Skeletal muscle tissue (tissue), 4 donors: ENCODE results near the gene FBXO15. TPM values are rescaled to one million over a fixed set of nuclear protein-coding genes. Genes with fewer than 3 reads are reported as not detected.
A peak's percentile ranks its signal among the peaks of the same experiment; 100 is the strongest.

ENCODE experiments used
- H3K27ac ChIP-seq: one replicate; pipeline ENCODE4 v1.7.0; 2013; ENCODE audit warnings: mild to moderate bottlenecking, low read depth, low read length, inconsistent platforms
- H3K27me3 ChIP-seq, 3 donors: one replicate each; pipeline ENCODE4 v1.7.0; 2013; ENCODE audit warnings: low read length in 3 of 3; ENCODE audit not compliant: control insufficient read depth in 3 of 3, insufficient read depth in 3 of 3
- H3K36me3 ChIP-seq, 3 donors: one replicate each; pipeline ENCODE4 v1.7.0; 2013; ENCODE audit warnings: low read length in 3 of 3; ENCODE audit not compliant: control insufficient read depth in 3 of 3, insufficient read depth in 3 of 3
- H3K4me1 ChIP-seq, 3 donors: one replicate each; pipeline ENCODE4 v1.7.0; 2013; ENCODE audit warnings: low read length in 3 of 3, mild to moderate bottlenecking in 3 of 3; ENCODE audit not compliant: control insufficient read depth in 3 of 3, insufficient read depth in 3 of 3
- H3K4me3 ChIP-seq, 3 donors: one replicate each; pipeline ENCODE4 v1.7.0; 2013; ENCODE audit warnings: low read length in 3 of 3
- H3K9ac ChIP-seq, 3 donors: one replicate each; pipeline ENCODE4 v1.7.0; 2013; ENCODE audit warnings: low read length in 3 of 3, mild to moderate bottlenecking in 3 of 3, moderate library complexity in 2 of 3, low read depth in 1 of 3
- H3K9me3 ChIP-seq, 3 donors: one replicate each; pipeline ENCODE4 v1.7.0; 2013; ENCODE audit warnings: low read length in 3 of 3; ENCODE audit not compliant: control insufficient read depth in 3 of 3
- total RNA-seq: library from RNA; depleted of rRNA; stranded (reverse); fragments of >200 nt; gene quantifications from one replicate; pipeline ENCODE4 v1.2.3, GENCODE V29; 2014
- donor health status: Osteomylitis.

FBXO15 gene
- total RNA-seq, 1 donor from 2014 or later: 1.0 TPM

DNA sequence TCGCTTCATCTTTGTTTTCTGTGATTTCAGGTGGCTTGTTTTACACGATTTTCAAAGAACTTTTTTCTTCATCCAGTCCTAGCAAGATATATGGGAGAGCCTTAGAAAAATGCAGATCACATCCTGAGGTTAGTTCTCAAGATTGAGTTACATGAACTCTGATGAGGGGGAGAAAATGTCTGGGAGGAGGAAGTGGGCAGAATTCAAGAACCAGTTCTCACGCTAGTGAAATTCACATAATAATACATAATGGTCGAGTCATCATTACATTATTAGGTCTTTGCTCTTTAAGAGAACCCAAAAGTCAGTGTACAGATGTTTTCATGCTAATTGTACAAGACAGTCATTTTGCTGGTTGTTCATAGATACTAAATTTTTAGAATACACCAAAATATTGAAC is 7.6 kb upstream of the FBXO15 start:
- Histone ChIP-seq H3K36me3 (peaks cover 27 to 50% (median 45%) of the 10 kb centered on the region in 3 donors), H3K27me3 (no peaks in the 10 kb centered on the region), H3K4me1 (peaks cover 19 to 29% (median 27%) of the 10 kb centered on the region in 3 donors), H3K4me3 (no peak overlapping the region), H3K9ac (no peak overlapping the region), H3K9me3 (no peaks in the 10 kb centered on the region), H3K27ac (no peak overlapping the region)

DNA sequence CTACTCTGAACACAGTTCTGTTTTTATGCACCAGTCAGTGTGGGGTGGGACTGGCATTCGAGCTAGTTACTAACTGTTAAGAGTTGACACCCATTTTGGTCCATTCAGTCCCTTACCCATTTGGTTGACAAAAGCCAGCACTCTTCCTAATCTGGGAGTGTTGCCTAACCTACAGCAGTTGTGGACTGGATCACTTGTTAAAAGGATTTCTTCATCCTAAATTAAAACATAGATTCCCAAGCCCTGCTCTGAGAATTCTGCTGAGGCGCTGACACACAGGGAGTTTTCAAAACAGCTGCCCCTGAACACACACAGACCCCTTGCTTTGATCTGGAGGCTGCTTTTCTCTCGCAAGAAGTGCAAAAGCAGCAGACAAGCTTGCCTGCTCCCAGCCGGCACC is 7.1 kb upstream of the FBXO15 start:
- Histone ChIP-seq H3K4me1 (peaks cover 25 to 34% (median 32%) of the 10 kb centered on the region in 3 donors), H3K9ac (no peak overlapping the region), H3K36me3 (peaks cover 29 to 45% (median 43%) of the 10 kb centered on the region in 3 donors), H3K9me3 (no peaks in the 10 kb centered on the region), H3K27ac (no peak overlapping the region), H3K4me3 (no peak overlapping the region), H3K27me3 (no peaks in the 10 kb centered on the region)

GRCh38 chr18:74153793-74154192 is 6.2 kb upstream of the FBXO15 start:
- no peak overlapping the region for H3K9ac ChIP-seq
- H3K4me1 ChIP-seq: peaks cover 34 to 39% (median 37%) of the 10 kb centered on the region in 3 donors
- no peaks in the 10 kb centered on the region for H3K27me3 ChIP-seq
- H3K36me3 ChIP-seq: peaks cover 29 to 38% (median 36%) of the 10 kb centered on the region in 3 donors
- H3K9me3 ChIP-seq: no peaks in the 10 kb centered on the region
- no peak overlapping the region for H3K4me3 ChIP-seq
- H3K27ac ChIP-seq: no peak overlapping the region

GRCh38 chr18:74153377-74153776 is 5.7 kb upstream of the FBXO15 start:
- H3K4me1 ChIP-seq: peaks cover 36 to 43% (median 38%) of the 10 kb centered on the region in 3 donors
- H3K9ac ChIP-seq: no peak overlapping the region
- peaks cover 28 to 34% (median 33%) of the 10 kb centered on the region in 3 donors for H3K36me3 ChIP-seq
- H3K27ac ChIP-seq: no peak overlapping the region
- no peaks in the 10 kb centered on the region for H3K27me3 ChIP-seq
- no peaks in the 10 kb centered on the region for H3K9me3 ChIP-seq
- H3K4me3 ChIP-seq: no peak overlapping the region

GRCh38 chr18:74152857-74153256 is 5.2 kb upstream of the FBXO15 start:
- Histone ChIP-seq H3K27ac (no peak overlapping the region), H3K36me3 (peaks cover 25 to 30% (median 28%) of the 10 kb centered on the region in 3 donors), H3K27me3 (no peaks in the 10 kb centered on the region), H3K9ac (peak overlapping the region in 1 of 3 donors; percentile 47), H3K4me1 (peaks cover 36 to 43% (median 38%) of the 10 kb centered on the region in 3 donors), H3K4me3 (no peak overlapping the region), H3K9me3 (no peaks in the 10 kb centered on the region)

DNA sequence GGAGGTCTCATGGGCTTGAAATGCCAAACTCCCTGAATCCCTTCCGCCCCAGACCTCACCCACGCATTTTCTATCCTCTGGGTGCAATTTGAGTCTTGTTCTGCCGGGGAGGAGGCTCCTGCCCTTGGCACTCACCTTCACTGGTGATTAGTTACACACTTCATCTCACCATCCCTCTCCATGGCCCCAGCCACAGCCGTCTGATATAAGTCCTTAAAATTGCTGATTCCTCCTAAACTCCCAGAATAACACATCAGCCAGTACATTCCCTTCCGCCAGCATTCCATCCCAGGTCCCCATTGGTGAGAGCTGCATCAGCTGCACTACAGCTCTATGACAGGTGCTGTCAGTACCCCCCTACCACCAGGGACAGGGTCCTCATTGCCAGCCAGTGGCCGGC is 4.6 kb upstream of the FBXO15 start:
- Histone ChIP-seq H3K27me3 (no peaks in the 10 kb centered on the region), H3K9me3 (no peaks in the 10 kb centered on the region), H3K4me3 (no peak overlapping the region), H3K36me3 (peaks cover 24 to 28% (median 24%) of the 10 kb centered on the region in 3 donors), H3K4me1 (peaks cover 37 to 43% (median 41%) of the 10 kb centered on the region in 3 donors), H3K27ac (no peak overlapping the region), H3K9ac (peak overlapping the region in 1 of 3 donors; percentile 47)

GRCh38 chr18:74149878-74150277 is 2.2 kb upstream of the FBXO15 start:
- no peaks in the 10 kb centered on the region for H3K9me3 ChIP-seq
- peak overlapping the region; percentile 57 to 96 (median 75) for H3K4me3 ChIP-seq
- peak overlapping the region in 1 of 3 donors; percentile 70 for H3K9ac ChIP-seq
- peaks cover 40 to 48% (median 44%) of the 10 kb centered on the region in 3 donors for H3K4me1 ChIP-seq
- H3K27ac ChIP-seq: no peak overlapping the region
- H3K36me3 ChIP-seq: peaks cover 5 to 12% (median 11%) of the 10 kb centered on the region in 3 donors
- no peaks in the 10 kb centered on the region for H3K27me3 ChIP-seq

GRCh38 chr18:74148543-74149070 is 973 bp upstream of the FBXO15 start:
- H3K27ac ChIP-seq: peak overlapping the region; percentile 76

GRCh38 chr18:74147491-74147778 is 199 bp downstream of the FBXO15 start:
- Histone ChIP-seq H3K27me3 (no peaks in the 10 kb centered on the region), H3K4me1 (peaks cover 36 to 40% (median 39%) of the 10 kb centered on the region in 3 donors), H3K27ac (peak overlapping the region; percentile 76), H3K36me3 (peaks cover 5 to 10% (median 9%) of the 10 kb centered on the region in 3 donors), H3K4me3 (peak overlapping the region; percentile 81 to 99 (median 96)), H3K9ac (peak overlapping the region in 2 of 3 donors; percentile 69 to 87), H3K9me3 (no peaks in the 10 kb centered on the region)

More at GRCh38 chr18:74148543-74149070, 973 bp upstream of the FBXO15 start:
- Histone ChIP-seq H3K36me3 (peaks cover 5 to 10% (median 9%) of the 10 kb centered on the region in 3 donors), H3K9me3 (no peaks in the 10 kb centered on the region), H3K27me3 (no peaks in the 10 kb centered on the region), H3K4me3 (peak overlapping the region; percentile 81 to 99 (median 96)), H3K9ac (peak overlapping the region; percentile 86 to 99 (median 88)), H3K4me1 (peaks cover 40 to 48% (median 44%) of the 10 kb centered on the region in 3 donors)

DNA sequence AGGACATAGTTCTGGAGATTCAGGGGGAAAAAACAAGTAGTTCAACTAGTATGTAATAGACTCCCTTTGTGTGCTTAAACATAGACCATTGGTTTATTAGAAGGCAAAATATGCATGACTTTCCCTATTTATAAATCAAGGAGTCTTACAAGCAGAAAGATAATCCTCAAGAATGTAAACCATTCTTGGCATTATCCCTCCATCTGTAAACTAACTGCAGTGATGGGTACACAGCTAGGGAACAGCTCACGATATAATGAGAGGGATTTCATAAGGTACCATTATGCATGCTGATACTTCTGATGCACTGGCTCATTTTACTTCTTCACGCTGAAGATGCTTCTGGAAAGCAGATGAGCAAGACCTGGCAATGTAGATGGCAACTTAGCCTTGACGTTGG is 878 bp downstream of the FBXO15 start:
- Histone ChIP-seq H3K27me3 (no peaks in the 10 kb centered on the region), H3K9me3 (no peaks in the 10 kb centered on the region), H3K4me1 (peaks cover 31 to 34% (median 32%) of the 10 kb centered on the region in 3 donors), H3K4me3 (peak overlapping the region; percentile 81 to 99 (median 96)), H3K36me3 (peaks cover 5 to 10% (median 9%) of the 10 kb centered on the region in 3 donors), H3K27ac (no peak overlapping the region), H3K9ac (no peak overlapping the region)
